AG04450 (cell line): Measurements from ENCODE around the gene S100A14. TPM values are rescaled to one million over a fixed set of nuclear protein-coding genes. Genes with fewer than 3 reads are reported as not detected.

Source experiments
- CTCF ChIA-PET: fragments of 300-600, 350-600 bp; formaldehyde crosslinking; extraction: SDS; loops from one replicate; lab custom pipeline; 2022; ENCODE audit warnings: antibody characterized with exemption, inconsistent platforms; lab: Charles Lee
- POLR2A ChIA-PET: fragments of 350-600 bp; formaldehyde crosslinking; extraction: SDS; loops from one replicate; lab custom pipeline; 2021; ENCODE audit warnings: antibody characterized with exemption, inconsistent platforms; lab: Yijun Ruan, JAX
- DNase-seq: peaks from one replicate; pipeline ENCODE4 v3.0.0-alpha.2; 2011; ENCODE audit warnings: low read depth, low spot score
- H3K27ac ChIP-seq: one replicate; pipeline ENCODE4 v1.5.1; 2012; ENCODE audit warnings: low read depth, low read length, control low read depth
- H3K27me3 ChIP-seq: one replicate; pipeline ENCODE4 v1.6.0; 2012; ENCODE audit warnings: low read length; ENCODE audit not compliant: control insufficient read depth, insufficient read depth
- H3K4me3 ChIP-seq: 2 replicates; pipeline ENCODE4 v1.5.1; 2011; ENCODE audit warnings: mild to moderate bottlenecking, low read depth, low read length, control low read depth
- H3K9me3 ChIP-seq: 2 replicates; pipeline ENCODE4 v1.5.1; 2012; ENCODE audit warnings: low read length; ENCODE audit not compliant: control insufficient read depth, insufficient read depth
- CTCF ChIP-seq: IDR thresholded peaks from 2 replicates; pipeline ENCODE4 v1.5.1; 2011; ENCODE audit warnings: low read depth, low read length, control low read depth, inconsistent platforms
- polyA plus RNA-seq: library from polyadenylated mRNA; depleted of rRNA; stranded (reverse); fragments of >200 nt; gene quantifications from 2 replicates; pipeline ENCODE4 v1.2.3, GENCODE V29; 2011

Gene S100A14
- polyA plus RNA-seq, 1 experiment = not detected

- no peaks in the 10 kb centered on the region for H3K27me3 ChIP-seq
- no peak overlapping the region for H3K27ac ChIP-seq
- H3K4me3 ChIP-seq = no peak overlapping the region
- DNase-seq = no peak
- no peaks in the 10 kb centered on the region for H3K9me3 ChIP-seq
- no peak for TF ChIP-seq CTCF
- CTCF ChIA-PET = interaction anchor here (1.6 to 2.3 kb wide), 2 partner anchors 31 to 32 kb away, joined by 7 read pairs; no protein-coding TSS in a partner anchor
- POLR2A ChIA-PET = interaction anchor here (0.6 to 1.2 kb wide), 2 partner anchors 25 to 98 kb away, joined by 3 to 4 read pairs; partner anchors contain the start of gene S100A13
Measured at GRCh38 chr1:153602749-153603148, 13.4 kb downstream of the S100A14 start.

- no peaks in the 10 kb centered on the region for H3K9me3 ChIP-seq
- CTCF ChIA-PET = interaction anchor here (1.0 to 1.5 kb wide), 5 partner anchors 27 to 78 kb away, joined by 3 to 8 read pairs (median 3); partner anchors contain the start of gene S100A13
- no peak for TF ChIP-seq CTCF
- no peak overlapping the region for H3K4me3 ChIP-seq
- no peak for DNase-seq
- H3K27ac ChIP-seq = no peak overlapping the region
- POLR2A ChIA-PET = interaction anchor here (1.3 kb wide), 1 partner anchor 13 kb away, joined by 4 read pairs; the partner anchor contains the start of gene S100A16
- no peaks in the 10 kb centered on the region for H3K27me3 ChIP-seq
Measured at GRCh38 chr1:153599847-153600246, 16.3 kb downstream of the S100A14 start.

GRCh38 chr1:153598309-153599172, 17.6 kb downstream of the S100A14 start:
- ChIA-PET CTCF (interaction anchor here (0.9 to 1.5 kb wide), 6 partner anchors 26 to 79 kb away, joined by 3 to 8 read pairs (median 4); partner anchors contain the start of gene S100A13), POLR2A (interaction anchor here (0.6 to 1.3 kb wide), 4 partner anchors 14 to 302 kb away, joined by 3 to 5 read pairs (median 4); partner anchors contain the start of gene S100A16)
- Histone ChIP-seq H3K27ac (peak overlapping the region; percentile 68), H3K9me3 (no peaks in the 10 kb centered on the region), H3K27me3 (no peaks in the 10 kb centered on the region), H3K4me3 (no peak overlapping the region)
- no peak for DNase-seq
- TF ChIP-seq CTCF = no peak

GRCh38 chr1:153597206-153597605, 18.9 kb downstream of the S100A14 start:
- H3K27me3 ChIP-seq = no peaks in the 10 kb centered on the region
- H3K9me3 ChIP-seq = no peaks in the 10 kb centered on the region
- ChIA-PET POLR2A (no interaction called here), CTCF (interaction anchor here (1.0 kb wide), 1 partner anchor 64 kb away, joined by 4 read pairs; no protein-coding TSS in a partner anchor)
- H3K27ac ChIP-seq = no peak overlapping the region
- no peak for DNase-seq
- no peak overlapping the region for H3K4me3 ChIP-seq
- no peak for TF ChIP-seq CTCF
